HG03139 (cell line): ENCODE data around the gene TTLL11.

Source experiments
- ATAC-seq: cut with Tn5 transposase; IDR thresholded peaks from one replicate; pipeline ENCODE4 v1.9.1; 2021; ENCODE audit not compliant: unreplicated experiment

The TTLL11 gene

GRCh38 chr9:121886759-121887485, 206.2 kb downstream of the TTLL11 start:
- no peak for ATAC-seq

GRCh38 chr9:121885345-121885901, 207.7 kb downstream of the TTLL11 start:
- no peak for ATAC-seq

- ATAC-seq: no peak
Measured at GRCh38 chr9:121884057-121884541, 209.0 kb downstream of the TTLL11 start.

- no peak for ATAC-seq
Measured at GRCh38 chr9:121883281-121884056, 209.6 kb downstream of the TTLL11 start.

GRCh38 chr9:121881920-121882500, 211.1 kb downstream of the TTLL11 start:
- no peak for ATAC-seq

- no peak for ATAC-seq
Measured at GRCh38 chr9:121880343-121880898, 212.7 kb downstream of the TTLL11 start.

GRCh38 chr9:121878271-121878822, 214.8 kb downstream of the TTLL11 start:
- ATAC-seq: no peak

GRCh38 chr9:121876658-121877271, 216.3 kb downstream of the TTLL11 start:
- ATAC-seq: no peak

- ATAC-seq: no peak
Measured at GRCh38 chr9:121876255-121876654, 216.9 kb downstream of the TTLL11 start.

- ATAC-seq: no peak
Measured at GRCh38 chr9:121874524-121874923, 218.6 kb downstream of the TTLL11 start.

- ATAC-seq: no peak
Measured at GRCh38 chr9:121871431-121872025, 221.6 kb downstream of the TTLL11 start.

- no peak for ATAC-seq
Measured at GRCh38 chr9:121870271-121870670, 222.8 kb downstream of the TTLL11 start.

- no peak for ATAC-seq
Measured at GRCh38 chr9:121868626-121869025, 224.5 kb downstream of the TTLL11 start.

- no peak for ATAC-seq
Measured at GRCh38 chr9:121866927-121867326, 226.2 kb downstream of the TTLL11 start.

- no peak for ATAC-seq
Measured at GRCh38 chr9:121865884-121866283, 227.2 kb downstream of the TTLL11 start.

- no peak for ATAC-seq
Measured at GRCh38 chr9:121865060-121865459, 228.0 kb downstream of the TTLL11 start.

- ATAC-seq: no peak
Measured at GRCh38 chr9:121863955-121864354, 229.2 kb downstream of the TTLL11 start.

- ATAC-seq: no peak
Measured at GRCh38 chr9:121862371-121863332, 230.5 kb downstream of the TTLL11 start.
